Dendritic cell treated with granulocyte-macrophage colony-stimulating factor and Interleukin-4, amounts not matched to agents 40 ng/mL and 50 ng/mL, for 4 days (primary cell): ENCODE measurements around the gene EIF2D.

ENCODE experiments used
- H3K27ac Mint-ChIP-seq: one replicate; pipeline ENCODE4 v1.8.0; 2022; ENCODE audit warnings: mild to moderate bottlenecking, mixed read lengths
- H3K27me3 Mint-ChIP-seq: one replicate; pipeline ENCODE4 v1.8.0; 2022; ENCODE audit warnings: mild to moderate bottlenecking, mixed read lengths
- H3K36me3 Mint-ChIP-seq: one replicate; pipeline ENCODE4 v1.8.0; 2022; ENCODE audit warnings: low read depth, mixed read lengths
- H3K4me1 Mint-ChIP-seq: one replicate; pipeline ENCODE4 v1.8.0; 2022; ENCODE audit warnings: low read depth, mixed read lengths
- H3K4me3 Mint-ChIP-seq: one replicate; pipeline ENCODE4 v1.8.0; 2022; ENCODE audit warnings: mild to moderate bottlenecking, moderate library complexity, mixed read lengths
- H3K9me3 Mint-ChIP-seq: one replicate; pipeline ENCODE4 v1.8.0; 2022; ENCODE audit warnings: mixed read lengths
- intact Hi-C: fragments of 100-400 bp; cut with micrococcal nuclease; formaldehyde crosslinking; loops from one replicate; pipeline ENCODE4 v1.15.0; 2022

The EIF2D gene

DNA sequence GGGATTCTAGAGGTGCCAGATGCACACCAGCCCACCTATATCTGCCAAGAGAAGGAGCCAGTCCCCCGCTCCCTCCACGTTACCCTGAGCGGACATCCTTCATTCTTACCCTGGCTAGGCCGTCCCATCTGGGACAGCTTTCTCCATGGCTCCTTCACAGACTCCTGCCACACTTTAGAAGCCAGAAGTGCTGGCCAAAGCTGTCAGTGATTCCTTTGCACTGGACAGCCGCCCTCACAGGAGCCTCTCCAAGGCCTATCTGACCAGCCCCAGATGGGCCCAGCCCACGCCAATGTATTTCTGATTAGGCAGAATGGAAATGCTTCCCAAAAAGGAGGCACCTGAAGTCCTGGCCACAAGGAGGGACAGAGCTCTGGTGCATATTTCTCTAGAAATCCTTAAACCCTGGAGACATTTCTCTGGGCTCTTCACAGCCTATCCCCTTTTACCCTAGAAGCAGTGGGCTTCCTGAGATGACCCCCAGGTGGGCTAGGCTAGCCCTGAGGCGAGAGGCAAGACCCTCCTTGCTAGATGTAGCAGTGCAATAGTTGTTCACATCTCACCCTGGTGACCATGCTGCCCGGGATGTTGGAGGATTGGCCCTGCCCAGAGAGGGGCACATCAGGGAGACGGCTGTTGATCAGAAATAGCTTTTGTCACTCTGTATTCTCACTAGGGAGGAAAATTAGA lies 60.8 kb downstream of the EIF2D start:
- Mint-ChIP-seq H3K4me1 (peaks cover 39% of the 10 kb centered on the region), H3K36me3 (no peaks in the 10 kb centered on the region), H3K27me3 (no peaks in the 10 kb centered on the region), H3K4me3 (no peak overlapping the region), H3K9me3 (no peaks in the 10 kb centered on the region), H3K27ac (no peak overlapping the region)
- intact Hi-C loops, result no loop called here

GRCh38 chr1:206550446-206550845 lies 61.8 kb downstream of the EIF2D start:
- H3K27ac Mint-ChIP-seq, result no peak overlapping the region
- intact Hi-C loops, result no loop called here

GRCh38 chr1:206547104-206547503 lies 65.2 kb downstream of the EIF2D start:
- Mint-ChIP-seq H3K36me3 (no peaks in the 10 kb centered on the region), H3K9me3 (no peaks in the 10 kb centered on the region), H3K4me1 (peaks cover 7% of the 10 kb centered on the region), H3K27me3 (no peaks in the 10 kb centered on the region), H3K27ac (no peak overlapping the region), H3K4me3 (no peak overlapping the region)
- intact Hi-C loops, result no loop called here

More at GRCh38 chr1:206550446-206550845, 61.8 kb downstream of the EIF2D start:
- no peaks in the 10 kb centered on the region for H3K27me3 Mint-ChIP-seq
- peaks cover 29% of the 10 kb centered on the region for H3K4me1 Mint-ChIP-seq
- no peaks in the 10 kb centered on the region for H3K36me3 Mint-ChIP-seq
- no peaks in the 10 kb centered on the region for H3K9me3 Mint-ChIP-seq
- H3K4me3 Mint-ChIP-seq, result no peak overlapping the region

- intact Hi-C loops, result loop anchor here (1.0 to 2.0 kb wide), 2 partner anchors 38 to 55 kb away; no protein-coding TSS in a partner anchor
- Mint-ChIP-seq H3K9me3 (no peaks in the 10 kb centered on the region), H3K27me3 (peaks cover 5% of the 10 kb centered on the region), H3K27ac (no peak overlapping the region), H3K4me3 (no peak overlapping the region), H3K4me1 (peaks cover 5% of the 10 kb centered on the region), H3K36me3 (no peaks in the 10 kb centered on the region)
Observed at GRCh38 chr1:206545351-206545750, 66.9 kb downstream of the EIF2D start.

DNA sequence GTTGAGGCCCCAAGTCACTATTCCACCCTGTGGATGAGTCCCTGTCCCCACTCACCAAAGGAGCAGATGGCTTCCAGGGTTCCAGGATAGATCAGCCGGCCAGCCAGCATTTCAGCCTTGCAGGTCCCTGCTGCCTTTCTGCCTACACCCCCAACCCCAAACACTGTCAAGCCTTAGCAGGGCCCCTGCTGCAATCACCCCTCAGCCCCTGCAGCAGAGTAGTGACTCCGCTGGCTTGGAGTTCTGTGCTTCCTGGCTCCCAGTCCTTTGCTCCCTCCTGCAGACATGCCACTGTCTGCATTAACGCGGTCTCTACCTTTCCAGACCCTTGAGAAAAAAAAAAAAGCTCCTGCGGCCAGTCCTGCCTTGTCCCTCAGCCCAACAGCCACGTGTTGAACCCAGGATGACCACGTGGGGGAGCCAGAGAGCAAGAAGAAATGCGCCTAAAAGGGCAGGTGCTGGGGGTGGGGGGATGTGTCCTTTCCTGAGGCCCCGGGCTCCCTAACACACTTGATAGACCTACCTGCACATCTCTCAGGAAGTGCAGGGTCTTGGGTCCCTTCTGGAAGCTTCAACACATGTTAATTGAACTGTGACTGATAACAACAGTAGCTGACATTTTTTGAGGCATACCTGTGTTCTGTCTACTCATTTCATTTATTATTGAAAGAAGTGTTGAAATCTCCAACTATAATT lies 67.6 kb downstream of the EIF2D start:
- peaks cover 5% of the 10 kb centered on the region for H3K4me1 Mint-ChIP-seq
- intact Hi-C loops, result loop anchor here (1.0 to 2.0 kb wide), 2 partner anchors 39 to 54 kb away; no protein-coding TSS in a partner anchor
- no peaks in the 10 kb centered on the region for H3K9me3 Mint-ChIP-seq
- no peaks in the 10 kb centered on the region for H3K36me3 Mint-ChIP-seq
- peaks cover 5% of the 10 kb centered on the region for H3K27me3 Mint-ChIP-seq
- peak overlapping the region; percentile 55 for H3K27ac Mint-ChIP-seq
- no peak overlapping the region for H3K4me3 Mint-ChIP-seq
